ENCODE results near the gene HK3.

The HK3 gene

GRCh38 chr5:176888016-176888864 is 10.9 kb downstream of the HK3 start:
- H3K79me2 ChIP-seq (ENCODE audit: low read length) = no peaks in the 10 kb centered on the region
- H2AFZ ChIP-seq (ENCODE audit: low read depth, low read length) = no peak overlapping the region
- no peak overlapping the region for H3K4me2 ChIP-seq (ENCODE audit: low read length)
- TF ChIP-seq, protein P1, sequence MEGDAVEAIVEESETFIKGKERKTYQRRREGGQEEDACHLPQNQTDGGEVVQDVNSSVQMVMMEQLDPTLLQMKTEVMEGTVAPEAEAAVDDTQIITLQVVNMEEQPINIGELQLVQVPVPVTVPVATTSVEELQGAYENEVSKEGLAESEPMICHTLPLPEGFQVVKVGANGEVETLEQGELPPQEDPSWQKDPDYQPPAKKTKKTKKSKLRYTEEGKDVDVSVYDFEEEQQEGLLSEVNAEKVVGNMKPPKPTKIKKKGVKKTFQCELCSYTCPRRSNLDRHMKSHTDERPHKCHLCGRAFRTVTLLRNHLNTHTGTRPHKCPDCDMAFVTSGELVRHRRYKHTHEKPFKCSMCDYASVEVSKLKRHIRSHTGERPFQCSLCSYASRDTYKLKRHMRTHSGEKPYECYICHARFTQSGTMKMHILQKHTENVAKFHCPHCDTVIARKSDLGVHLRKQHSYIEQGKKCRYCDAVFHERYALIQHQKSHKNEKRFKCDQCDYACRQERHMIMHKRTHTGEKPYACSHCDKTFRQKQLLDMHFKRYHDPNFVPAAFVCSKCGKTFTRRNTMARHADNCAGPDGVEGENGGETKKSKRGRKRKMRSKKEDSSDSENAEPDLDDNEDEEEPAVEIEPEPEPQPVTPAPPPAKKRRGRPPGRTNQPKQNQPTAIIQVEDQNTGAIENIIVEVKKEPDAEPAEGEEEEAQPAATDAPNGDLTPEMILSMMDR (IDR thresholded peaks at IDR 0.05; ENCODE audit: low read depth, low read length) = no peak
- no peak for TF ChIP-seq EZH2phosphoT487 (IDR thresholded peaks at IDR 0.05; ENCODE audit: low read depth)
- no peaks in the 10 kb centered on the region for H4K20me1 ChIP-seq (ENCODE audit: insufficient read depth, low read length)
- H3K9ac ChIP-seq (ENCODE audit: low read length) = no peak overlapping the region
- H3K36me3 ChIP-seq (replicated peaks; ENCODE audit: low read depth, low read length) = no peaks in the 10 kb centered on the region
- H3K4me1 ChIP-seq (ENCODE audit: low read length) = peaks cover 3% of the 10 kb centered on the region; the same call in 1 of the 2 replicates
- H3K9me3 ChIP-seq (ENCODE audit: insufficient read depth, low read length) = no peaks in the 10 kb centered on the region
- H3K4me3 ChIP-seq (ENCODE audit: low read length) = no peak overlapping the region
- H3K27me3 ChIP-seq (ENCODE audit: low read depth, low read length) = no peaks in the 10 kb centered on the region
- H3K27ac ChIP-seq (ENCODE audit: low read length) = no peak overlapping the region

- H4K20me1 ChIP-seq (ENCODE audit: insufficient read depth, low read length) = no peaks in the 10 kb centered on the region
Observed at GRCh38 chr5:176887252-176887849, 11.8 kb downstream of the HK3 start.

DNA sequence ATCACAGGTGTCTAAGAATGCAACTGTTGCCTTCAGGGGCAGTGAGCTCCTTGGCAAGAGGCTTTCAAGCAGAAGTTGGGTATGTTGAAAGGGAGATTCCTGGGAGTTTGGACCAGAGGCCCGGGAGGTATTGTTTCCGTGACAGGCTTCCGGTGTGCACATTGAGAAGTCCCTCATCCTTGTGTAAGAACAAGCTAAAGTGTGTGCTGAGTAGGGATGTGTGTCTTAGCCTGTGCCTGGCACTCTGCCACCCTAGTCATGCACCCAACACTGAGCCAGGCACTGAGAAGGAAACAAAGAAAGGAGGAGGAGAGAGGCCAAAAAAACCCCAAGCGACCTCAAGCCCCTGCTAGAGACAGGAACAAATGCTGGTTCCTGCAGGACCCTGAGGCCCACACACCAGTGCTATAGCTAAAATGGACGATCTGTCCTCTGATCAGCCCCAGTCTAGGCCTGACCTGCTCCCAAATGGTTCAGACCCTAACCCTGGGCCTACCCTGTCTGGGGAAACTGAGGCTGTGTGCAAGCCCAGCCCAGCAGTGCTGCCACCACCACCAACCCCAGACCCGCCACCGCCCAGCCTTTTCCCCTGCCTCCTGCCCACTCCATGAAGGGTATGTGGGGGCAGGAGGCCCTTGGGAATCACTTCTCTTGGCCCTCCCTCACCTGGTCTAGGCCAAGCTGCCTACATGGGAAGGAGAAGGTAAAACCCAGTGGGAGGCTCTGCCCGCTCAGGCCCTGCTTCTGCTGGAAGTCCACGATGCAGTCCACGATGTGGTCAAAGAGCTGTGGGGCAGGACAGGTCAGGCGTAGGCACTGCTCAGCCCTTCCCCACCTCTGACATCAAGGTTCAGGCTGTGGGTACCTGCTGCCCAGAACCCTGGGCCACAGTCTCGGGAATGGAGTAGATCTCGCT is 12.6 kb downstream of the HK3 start:
- Histone ChIP-seq H3K79me2 (ENCODE audit: low read length) (no peaks in the 10 kb centered on the region), H3K4me3 (ENCODE audit: low read length) (no peak overlapping the region), H4K20me1 (ENCODE audit: insufficient read depth, low read length) (no peaks in the 10 kb centered on the region), H3K4me2 (ENCODE audit: low read length) (no peak overlapping the region), H3K9me3 (ENCODE audit: insufficient read depth, low read length) (no peaks in the 10 kb centered on the region), H2AFZ (ENCODE audit: low read depth, low read length) (no peak overlapping the region), H3K9ac (ENCODE audit: low read length) (no peak overlapping the region), H3K4me1 (ENCODE audit: low read length) (peaks cover 3% of the 10 kb centered on the region; the same call in 1 of the 2 replicates), H3K27ac (ENCODE audit: low read length) (no peak overlapping the region), H3K36me3 (replicated peaks; ENCODE audit: low read depth, low read length) (no peaks in the 10 kb centered on the region), H3K27me3 (ENCODE audit: low read depth, low read length) (no peaks in the 10 kb centered on the region)
- TF ChIP-seq, protein P1 (IDR thresholded peaks at IDR 0.05; ENCODE audit: low read depth, low read length) = no peak
- TF ChIP-seq EZH2phosphoT487 (IDR thresholded peaks at IDR 0.05; ENCODE audit: low read depth) = no peak

More at GRCh38 chr5:176887252-176887849, 11.8 kb downstream of the HK3 start:
- no peaks in the 10 kb centered on the region for H3K79me2 ChIP-seq (ENCODE audit: low read length)
- H3K27ac ChIP-seq (ENCODE audit: low read length) = no peak overlapping the region
- H3K4me1 ChIP-seq (ENCODE audit: low read length) = peaks cover 3% of the 10 kb centered on the region; the same call in 1 of the 2 replicates
- no peak overlapping the region for H3K4me3 ChIP-seq (ENCODE audit: low read length)
- H3K27me3 ChIP-seq (ENCODE audit: low read depth, low read length) = no peaks in the 10 kb centered on the region
- TF ChIP-seq EZH2phosphoT487 (IDR thresholded peaks at IDR 0.05; ENCODE audit: low read depth) = no peak
- TF ChIP-seq, protein P1 (IDR thresholded peaks at IDR 0.05; ENCODE audit: low read depth, low read length) = no peak
- H3K4me2 ChIP-seq (ENCODE audit: low read length) = no peak overlapping the region
- no peak overlapping the region for H3K9ac ChIP-seq (ENCODE audit: low read length)
- H2AFZ ChIP-seq (ENCODE audit: low read depth, low read length) = no peak overlapping the region
- H3K36me3 ChIP-seq (replicated peaks; ENCODE audit: low read depth, low read length) = no peaks in the 10 kb centered on the region
- H3K9me3 ChIP-seq (ENCODE audit: insufficient read depth, low read length) = no peaks in the 10 kb centered on the region

Data from OCI-LY3 (cell line).